ENCODE results near the gene ACP5. TPM values are rescaled to one million over a fixed set of nuclear protein-coding genes. Genes with fewer than 3 reads are reported as not detected.
A peak's percentile ranks its signal among the peaks of the same experiment; 100 is the strongest.

The ACP5 gene
- total and polyA plus RNA-seq, 2 of the 4 experiments (the other 2 are of a cell fraction) = 0.54 to 1.2 TPM

GRCh38 chr19:11558881-11559828, 18.3 kb downstream of the ACP5 start, which contains the start of gene ELOF1:
Gene ELOF1, minus strand, starts transcription at chr19:11559230. Its CDS starts 4,883 bp downstream, at chr19:11554347.
- 0% methylated on average over 10 of the region's 57 CpGs; no CpG with 5 or more reads in 1 of the 2 experiments for WGBS, 2 experiments (ENCODE audit: extremely low coverage in 2 of 2, insufficient read length in 1 of 2)
- Histone ChIP-seq H2AK9ac (replicated peaks; ENCODE audit: low read depth, low read length, poor library complexity) (peak within 1 kb of the TSS; percentile 92), H3K23ac (ENCODE audit: low read depth, low read length) (peak within 1 kb of the TSS; percentile 88; the same call in 1 of the 2 replicates), H3K4me2 (ENCODE audit: low read depth, low read length) (peak within 1 kb of the TSS; percentile 83), H2BK5ac (ENCODE audit: low read depth, low read length, poor library complexity, severe bottlenecking) (peak within 1 kb of the TSS; percentile 56), H3K18ac (ENCODE audit: low read depth, low read length) (peak within 1 kb of the TSS; percentile 4; the same call in 1 of the 2 replicates), H3K4me1 (ENCODE audit: control insufficient read depth, insufficient read depth, low read length) (no peaks in the 10 kb centered on the region), H2BK20ac (ENCODE audit: low read depth, low read length) (no peak within 1 kb of the TSS), H4K91ac (ENCODE audit: insufficient read depth, low read depth, low read length) (peak within 1 kb of the TSS; percentile 45), H4K20me1 (ENCODE audit: insufficient read depth, low read length) (peaks cover 32% of the 10 kb centered on the region), H3K9me1 (ENCODE audit: insufficient read depth, low read length) (peaks cover 8% of the 10 kb centered on the region; the same call in 1 of the 2 replicates), H2AK5ac (ENCODE audit: low read depth, low read length) (peak within 1 kb of the TSS; percentile 87), H3K9ac (ENCODE audit: low read depth, low read length) (peak within 1 kb of the TSS; percentile 77), H3K14ac (replicated peaks; ENCODE audit: low read depth, low read length) (peak within 1 kb of the TSS; percentile 93), H3K27ac (ENCODE audit: insufficient read depth, low read length) (peak within 1 kb of the TSS; percentile 49), H2BK15ac (ENCODE audit: low read depth, low read length) (no peak within 1 kb of the TSS; the same call in 2 of the 3 replicates), H3K4me3 (ENCODE audit: insufficient read depth, low read depth, low read length) (peak within 1 kb of the TSS; percentile 73), H2AFZ (replicated peaks; ENCODE audit: low read length, poor library complexity) (peak within 1 kb of the TSS; percentile 96), H3K79me1 (ENCODE audit: low read depth in 1 of 2, low read length in 2 of 2) (peaks cover 8 to 51% of the 10 kb centered on the region in 2 experiments), H4K8ac (ENCODE audit: low read depth in 2 of 2, low read length in 2 of 2) (peak within 1 kb of the TSS; percentile 71 to 97), H3K9me3 (ENCODE audit: control insufficient read depth, insufficient read depth, low read length) (no peaks in the 10 kb centered on the region), H3K4ac (ENCODE audit: low read depth, low read length) (peak within 1 kb of the TSS; percentile 57), H2BK120ac (ENCODE audit: low read depth, low read length) (peak within 1 kb of the TSS; percentile 15; the same call in 1 of the 2 replicates), H3K56ac (ENCODE audit: extremely low read depth, insufficient read depth, low read length) (peak within 1 kb of the TSS; percentile 73), H4K5ac (ENCODE audit: low read depth, low read length) (peak within 1 kb of the TSS; percentile 32), H3K36me3 (ENCODE audit: control insufficient read depth, insufficient read depth, low read length) (peaks cover 12% of the 10 kb centered on the region), H3K27me3 (ENCODE audit: control insufficient read depth, insufficient read depth, low read length) (no peaks in the 10 kb centered on the region)
- BruUV-seq (replicated peaks) = TSS peak; percentile 65
- TF ChIP-seq RFX5 (IDR thresholded peaks at IDR 0.05; ENCODE audit: low read depth, low read length) (no peak), MAZ (IDR thresholded peaks at IDR 0.05; ENCODE audit: borderline replicate concordance, low read depth, low read length) (peak; percentile 99), RAD21 (IDR thresholded peaks at IDR 0.05; ENCODE audit: low read length) (no peak), SMC3 (IDR thresholded peaks at IDR 0.05; ENCODE audit: low read depth, low read length) (no peak), MXI1 (IDR thresholded peaks at IDR 0.05; ENCODE audit: borderline replicate concordance, low read depth, low read length) (0 out of 2 replicates have a peak, but pooled peaks have one; percentile 37), BHLHE40 (IDR thresholded peaks at IDR 0.05; ENCODE audit: low read depth, low read length) (peak; percentile 72), CHD1 (IDR thresholded peaks at IDR 0.05; ENCODE audit: low read depth, low read length) (no peak), POLR2A (IDR thresholded peaks at IDR 0.05; ENCODE audit: low read depth, low read length) (peak; percentile 63; the same call in 1 of the 2 replicates), MAFK (IDR thresholded peaks at IDR 0.05; ENCODE audit: low read depth, low read length) (no peak)
- TF ChIP-seq, protein P1, sequence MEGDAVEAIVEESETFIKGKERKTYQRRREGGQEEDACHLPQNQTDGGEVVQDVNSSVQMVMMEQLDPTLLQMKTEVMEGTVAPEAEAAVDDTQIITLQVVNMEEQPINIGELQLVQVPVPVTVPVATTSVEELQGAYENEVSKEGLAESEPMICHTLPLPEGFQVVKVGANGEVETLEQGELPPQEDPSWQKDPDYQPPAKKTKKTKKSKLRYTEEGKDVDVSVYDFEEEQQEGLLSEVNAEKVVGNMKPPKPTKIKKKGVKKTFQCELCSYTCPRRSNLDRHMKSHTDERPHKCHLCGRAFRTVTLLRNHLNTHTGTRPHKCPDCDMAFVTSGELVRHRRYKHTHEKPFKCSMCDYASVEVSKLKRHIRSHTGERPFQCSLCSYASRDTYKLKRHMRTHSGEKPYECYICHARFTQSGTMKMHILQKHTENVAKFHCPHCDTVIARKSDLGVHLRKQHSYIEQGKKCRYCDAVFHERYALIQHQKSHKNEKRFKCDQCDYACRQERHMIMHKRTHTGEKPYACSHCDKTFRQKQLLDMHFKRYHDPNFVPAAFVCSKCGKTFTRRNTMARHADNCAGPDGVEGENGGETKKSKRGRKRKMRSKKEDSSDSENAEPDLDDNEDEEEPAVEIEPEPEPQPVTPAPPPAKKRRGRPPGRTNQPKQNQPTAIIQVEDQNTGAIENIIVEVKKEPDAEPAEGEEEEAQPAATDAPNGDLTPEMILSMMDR (conservative IDR thresholded peaks at IDR 0.05; ENCODE audit: low read depth, low read length) = 0 out of 2 replicates have a peak, but pooled peaks have one; percentile 15
- DNase-seq = peak; percentile 98
- in situ Hi-C loops (cut with MboI; ENCODE audit: low sequenced_read_pairs) = no loop called here
- intact Hi-C loops (cut with micrococcal nuclease) = loop anchor here (1.0 to 2.0 kb wide), 2 partner anchors 20 to 63 kb away; partner anchors contain the start of gene CNN1
- peak; percentile 97 for ATAC-seq (ENCODE audit: low read depth)
- ChIA-PET CTCF (interaction anchor here (0.6 to 1.3 kb wide), 6 partner anchors 24 to 221 kb away, joined by 3 to 6 read pairs (median 3); no protein-coding TSS in a partner anchor), POLR2A (ENCODE audit: unreplicated experiment) (interaction anchor here (0.6 kb wide), 2 partner anchors 74 to 135 kb away, joined by 3 read pairs; no protein-coding TSS in a partner anchor)
- dilution Hi-C loops (cut with HindIII; ENCODE audit: low sequenced_read_pairs, unreplicated experiment) = no loop called here

All from IMR-90 (cell line).